Esophagus muscularis mucosa (tissue), 4 donors: ENCODE measurements around the gene CD8B. TPM values are rescaled to one million over a fixed set of nuclear protein-coding genes. Genes with fewer than 3 reads are reported as not detected.
"Not testable (repeated sequence)": the region's sequence is repeated elsewhere in the genome, so short reads cannot be mapped to it uniquely, and the experiment has no call there.

Experiments used
- DNase-seq: peaks from one replicate; pipeline ENCODE4 v3.0.0-alpha.2; 2017; ENCODE audit errors: extremely low spot score
- H3K27ac ChIP-seq, 4 donors: fragments of 200-600 bp; sonication (generic); replicated peaks in 1 of 4; 1 replicate in 3 of 4; 2 replicates in 1 of 4; pipeline ENCODE4 v1.5.1; 2016 to 2019; ENCODE audit warnings: mild to moderate bottlenecking in 1 of 4
- H3K27me3 ChIP-seq, 4 donors: fragments of 200-600 bp; sonication (generic); one replicate each; pipeline versions ENCODE4 v1.5.1 to v1.6.0; 2016 to 2019
- H3K36me3 ChIP-seq, 4 donors: fragments of 200-600 bp; sonication (generic); one replicate each; pipeline ENCODE4 v1.5.1; 2016 to 2019
- H3K4me1 ChIP-seq, 4 donors: fragments of 200-600 bp; sonication (generic); one replicate each; pipeline ENCODE4 v1.5.1; 2016 to 2019
- H3K4me3 ChIP-seq, 4 donors: fragments of 200-600 bp; sonication (generic); 1 replicate in 2 of 4; 2 replicates in 2 of 4; pipeline ENCODE4 v1.5.1; 2016 to 2019; ENCODE audit warnings: mild to moderate bottlenecking in 4 of 4, moderate library complexity in 1 of 4
- H3K9me3 ChIP-seq, 4 donors: fragments of 200-600 bp; sonication (generic); 1 replicate in 3 of 4; 2 replicates in 1 of 4; pipeline ENCODE4 v1.5.1; 2016 to 2019
- POLR2AphosphoS5 ChIP-seq, 2 donors: sonication (generic); formaldehyde crosslinking; IDR thresholded peaks; one replicate each; pipeline ENCODE4 v1.6.1; 2017; ENCODE audit warnings: antibody characterized with exemption in 2 of 2
- WGBS: methylation state at CpG from one replicate; pipeline ENCODE4 v1.1.5; 2018; 5-methylcytosine and 5-hydroxymethylcytosine counted together
- intact Hi-C: fragments of 100-400 bp; cut with DNase I; formaldehyde crosslinking; loops from one replicate; pipeline ENCODE4 v1.15.1; 2023
- total RNA-seq, 4 donors: library from RNA; depleted of rRNA; stranded (reverse); fragments of >200 nt; gene quantifications; one replicate each; pipeline versions ENCODE4 v1.1.0 to v1.2.1, GENCODE V29; 2016

Gene CD8B
- total RNA-seq, 4 donors from 2014 or later: 0.65 to 4.3 (median 2.0) TPM; not detected in 1

DNA sequence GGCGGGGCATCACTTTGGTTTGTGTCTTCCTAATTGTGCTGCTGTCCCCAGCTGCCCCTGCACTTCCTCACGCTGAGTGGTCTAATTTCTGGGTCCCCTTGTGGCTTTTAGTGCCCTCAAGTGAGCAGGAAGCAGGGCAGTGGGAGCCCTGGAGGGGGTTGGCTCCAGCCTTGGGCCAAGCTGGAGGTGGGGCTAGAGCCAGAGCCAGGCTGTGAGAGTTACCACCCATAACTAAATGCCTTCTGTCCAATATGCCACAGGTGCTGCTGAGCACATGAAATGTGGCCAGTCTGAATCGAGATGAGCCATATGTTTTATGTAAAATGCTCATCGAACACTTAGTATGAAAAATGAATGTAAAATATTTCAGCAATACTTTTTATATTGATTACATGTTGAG, 5.2 kb downstream of the CD8B start:
- H3K9me3 ChIP-seq, H3K27ac ChIP-seq, H3K4me1 ChIP-seq, H3K4me3 ChIP-seq, H3K36me3 ChIP-seq, intact Hi-C loops, DNase-seq: not testable (repeated sequence)
- peaks cover 0 to 17% (median 0%) of the 10 kb centered on the region in 4 donors for H3K27me3 ChIP-seq
- 89% methylated on average over 3 of the region's 4 CpGs for WGBS

DNA sequence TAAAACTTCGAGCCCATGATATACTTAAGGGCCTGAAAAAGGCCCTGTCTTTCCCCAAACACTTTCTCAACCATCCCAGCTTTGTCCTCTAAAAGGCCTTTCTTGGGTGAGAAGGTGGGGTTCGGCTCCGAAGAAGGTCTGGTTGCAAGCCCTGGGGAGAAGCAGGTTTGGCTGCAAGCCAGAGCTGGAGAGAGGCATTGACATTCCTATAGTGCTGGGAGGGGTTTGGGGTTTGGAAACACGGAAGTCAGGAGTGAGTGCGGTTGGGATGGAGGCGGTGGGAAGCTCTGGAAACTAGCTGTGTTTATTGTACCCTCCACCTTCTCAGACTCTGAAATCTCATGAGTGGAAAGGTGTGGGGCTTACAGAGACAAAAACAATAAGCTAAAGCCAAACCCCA, 5.7 kb downstream of the CD8B start:
- 56% methylated on average over 6 of the region's 6 CpGs for WGBS
- H3K4me1 ChIP-seq, H3K4me3 ChIP-seq, H3K27ac ChIP-seq, H3K9me3 ChIP-seq, DNase-seq, H3K36me3 ChIP-seq, intact Hi-C loops: not testable (repeated sequence)
- peaks cover 0 to 12% (median 0%) of the 10 kb centered on the region in 4 donors for H3K27me3 ChIP-seq

DNA sequence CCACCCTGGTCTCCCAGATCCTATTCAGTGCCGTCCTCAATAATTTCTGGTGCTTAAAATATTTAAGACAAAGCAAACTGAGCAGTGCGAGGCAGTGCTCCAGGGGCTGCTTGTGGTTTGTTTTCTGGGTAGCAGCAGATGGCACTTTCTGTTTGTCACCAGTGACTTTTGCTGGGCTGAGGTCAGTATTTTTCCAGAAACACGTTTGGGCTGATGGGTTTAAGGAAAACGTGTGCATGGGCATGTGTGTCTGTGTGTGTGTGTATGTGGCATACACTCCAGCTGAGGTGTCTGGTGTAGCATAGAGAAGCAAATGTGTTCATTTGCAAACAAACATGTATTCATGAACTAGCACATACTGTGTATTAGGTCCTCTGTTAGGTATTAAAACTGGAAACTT, 10.1 kb downstream of the CD8B start:
- whole genome bisulfite sequencing: 70% methylated on average over 4 of the region's 4 CpGs

DNA sequence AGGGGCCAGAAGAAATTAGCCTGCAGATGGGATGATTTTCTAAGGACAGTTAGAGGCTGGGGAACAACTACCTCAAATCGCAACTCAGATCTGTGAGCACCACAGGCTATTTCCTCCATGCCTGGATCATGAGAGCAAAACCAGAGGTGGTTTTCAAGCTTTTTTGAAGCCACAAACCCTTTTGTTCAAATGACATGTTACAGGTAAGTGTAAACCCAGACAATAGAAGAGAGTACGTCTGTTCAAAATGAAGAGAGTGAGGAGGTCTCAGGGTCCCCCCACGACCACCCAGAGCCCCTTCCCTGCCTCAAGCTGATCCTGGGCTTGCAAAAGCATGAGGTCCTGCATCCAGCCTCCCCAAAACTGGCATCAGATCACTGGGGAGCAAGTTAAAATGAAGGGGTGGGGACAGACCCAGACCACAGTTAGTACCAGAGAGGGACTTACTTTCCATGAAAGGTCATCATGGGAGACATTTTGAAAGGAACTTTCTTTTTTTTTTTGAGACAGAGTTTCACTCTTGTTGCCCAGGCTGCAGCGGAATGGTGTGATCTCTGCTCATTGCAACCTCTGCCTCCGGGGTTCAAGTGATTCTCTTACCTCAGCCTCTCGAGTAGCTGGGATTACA, 19.0 kb downstream of the CD8B start:
- H3K9me3 ChIP-seq, H3K27ac ChIP-seq, H3K36me3 ChIP-seq, H3K4me1 ChIP-seq, H3K4me3 ChIP-seq, H3K27me3 ChIP-seq, DNase-seq, intact Hi-C loops: not testable (repeated sequence)
- WGBS: 96% methylated on average over 4 of the region's 6 CpGs

More for the DNA sequence above, 10.1 kb downstream of the CD8B start:
- H3K4me3 ChIP-seq, intact Hi-C loops, H3K27me3 ChIP-seq, DNase-seq, H3K9me3 ChIP-seq, H3K36me3 ChIP-seq, H3K27ac ChIP-seq, H3K4me1 ChIP-seq: not testable (repeated sequence)

DNA sequence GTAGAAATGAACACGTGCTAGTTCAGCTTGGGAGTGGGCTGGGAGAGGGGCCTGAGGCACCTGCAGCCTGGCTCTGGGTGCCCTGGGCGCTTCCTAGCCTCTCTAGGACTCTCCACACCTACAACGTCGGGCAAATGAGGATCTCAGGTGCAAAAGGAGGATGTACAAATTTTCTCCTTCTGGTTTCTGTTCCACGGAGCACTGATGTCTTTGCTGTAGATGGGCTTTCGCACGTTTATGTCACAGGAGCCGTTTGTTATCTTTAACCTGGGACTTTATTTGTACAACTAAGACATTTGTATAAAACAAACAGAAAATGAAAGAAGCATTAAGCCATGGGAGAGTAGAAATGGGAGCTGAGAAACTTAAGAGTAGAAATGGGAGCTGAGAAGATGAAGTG, 20.4 kb downstream of the CD8B start:
- H3K4me3 ChIP-seq, H3K9me3 ChIP-seq, H3K27ac ChIP-seq, intact Hi-C loops, H3K36me3 ChIP-seq, H3K27me3 ChIP-seq, DNase-seq: not testable (repeated sequence)
- 58% methylated on average over 3 of the region's 8 CpGs for WGBS
- peaks cover 0 to 15% (median 11%) of the 10 kb centered on the region in 4 donors for H3K4me1 ChIP-seq

DNA sequence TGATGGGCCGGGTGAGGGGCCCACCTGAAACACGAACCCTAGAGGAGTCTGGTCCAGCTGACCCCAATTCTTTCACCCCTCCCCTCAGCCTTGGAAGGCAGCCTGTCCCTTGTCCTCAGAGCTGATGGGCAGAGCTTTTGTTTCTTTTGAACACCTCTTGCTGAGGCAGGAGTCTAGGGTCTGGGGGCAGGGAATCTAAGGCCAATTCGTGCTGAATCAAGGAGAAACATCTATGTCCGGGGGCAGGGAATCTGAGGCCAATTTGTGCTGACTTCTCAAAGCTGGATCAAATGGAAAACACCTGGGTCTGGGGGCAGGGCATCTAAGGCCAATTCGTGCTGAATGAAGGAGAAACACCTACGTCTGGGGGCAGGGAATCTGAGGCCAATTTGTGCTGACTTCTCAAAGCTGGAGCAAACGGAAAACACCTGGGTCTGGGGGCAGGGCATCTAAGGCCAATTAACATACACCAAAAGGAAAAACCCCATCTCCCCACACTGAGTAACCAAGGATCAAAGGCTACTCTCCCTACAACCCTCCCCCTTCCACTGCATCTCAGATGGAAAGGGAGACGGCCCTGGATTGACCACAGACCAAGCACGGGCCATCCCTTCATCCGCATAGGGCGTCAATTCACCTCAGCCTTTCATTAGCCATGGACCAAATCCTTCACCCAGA, 21.7 kb downstream of the CD8B start:
- H3K9me3 ChIP-seq, DNase-seq, intact Hi-C loops, H3K27me3 ChIP-seq, H3K36me3 ChIP-seq, H3K27ac ChIP-seq, H3K4me3 ChIP-seq: not testable (repeated sequence)
- 72% methylated on average over 7 of the region's 11 CpGs for WGBS
- peaks cover 0 to 15% (median 11%) of the 10 kb centered on the region in 4 donors for H3K4me1 ChIP-seq

DNA sequence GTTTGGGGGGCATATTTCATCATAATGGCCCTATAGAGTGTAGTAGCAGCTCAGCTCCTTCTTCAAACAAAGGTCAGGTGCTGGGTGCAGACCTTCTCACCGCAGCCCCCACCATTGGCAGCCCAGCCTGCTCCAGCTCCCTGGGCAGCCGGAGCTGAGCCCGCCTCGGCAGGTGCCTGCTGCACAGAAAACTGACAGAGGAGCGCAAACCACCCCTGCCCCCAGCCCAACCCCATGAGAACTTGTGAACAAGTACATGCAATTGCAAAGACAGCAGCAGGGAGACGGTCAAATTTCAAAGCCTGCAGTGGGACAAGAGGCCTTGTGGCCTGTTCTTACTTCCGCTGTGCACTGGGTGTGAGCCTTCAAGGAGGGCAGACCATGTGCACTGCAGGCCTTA, 22.2 kb downstream of the CD8B start:
- H3K27ac ChIP-seq, H3K27me3 ChIP-seq, H3K36me3 ChIP-seq, intact Hi-C loops, H3K9me3 ChIP-seq, DNase-seq, H3K4me3 ChIP-seq: not testable (repeated sequence)
- 100% methylated on average over 3 of the region's 7 CpGs for WGBS
- H3K4me1 ChIP-seq: peaks cover 0 to 15% (median 11%) of the 10 kb centered on the region in 4 donors

DNA sequence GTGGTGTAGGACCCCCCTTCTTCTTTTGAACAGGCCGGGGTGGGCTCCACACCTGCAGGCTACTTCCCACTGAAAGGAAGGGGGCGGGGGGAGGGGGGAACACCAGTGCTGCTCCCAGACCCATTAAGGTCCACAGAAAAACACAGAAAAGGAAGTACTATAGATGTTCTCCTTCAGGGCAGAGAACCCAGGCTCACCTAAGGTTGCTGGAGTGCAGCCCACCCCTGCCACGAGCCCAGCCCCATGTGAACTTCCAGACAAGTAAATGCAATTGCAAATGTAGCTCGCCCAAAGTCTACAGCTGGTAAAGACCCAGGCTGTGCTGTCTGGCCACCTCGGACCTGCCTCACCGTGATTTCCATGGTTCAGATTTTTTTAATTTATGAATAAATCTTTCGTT, 24.0 kb downstream of the CD8B start:
- H3K27ac ChIP-seq: peak overlapping the region in 3 of 4 donors; percentile 33 to 37 (median 35)

DNA sequence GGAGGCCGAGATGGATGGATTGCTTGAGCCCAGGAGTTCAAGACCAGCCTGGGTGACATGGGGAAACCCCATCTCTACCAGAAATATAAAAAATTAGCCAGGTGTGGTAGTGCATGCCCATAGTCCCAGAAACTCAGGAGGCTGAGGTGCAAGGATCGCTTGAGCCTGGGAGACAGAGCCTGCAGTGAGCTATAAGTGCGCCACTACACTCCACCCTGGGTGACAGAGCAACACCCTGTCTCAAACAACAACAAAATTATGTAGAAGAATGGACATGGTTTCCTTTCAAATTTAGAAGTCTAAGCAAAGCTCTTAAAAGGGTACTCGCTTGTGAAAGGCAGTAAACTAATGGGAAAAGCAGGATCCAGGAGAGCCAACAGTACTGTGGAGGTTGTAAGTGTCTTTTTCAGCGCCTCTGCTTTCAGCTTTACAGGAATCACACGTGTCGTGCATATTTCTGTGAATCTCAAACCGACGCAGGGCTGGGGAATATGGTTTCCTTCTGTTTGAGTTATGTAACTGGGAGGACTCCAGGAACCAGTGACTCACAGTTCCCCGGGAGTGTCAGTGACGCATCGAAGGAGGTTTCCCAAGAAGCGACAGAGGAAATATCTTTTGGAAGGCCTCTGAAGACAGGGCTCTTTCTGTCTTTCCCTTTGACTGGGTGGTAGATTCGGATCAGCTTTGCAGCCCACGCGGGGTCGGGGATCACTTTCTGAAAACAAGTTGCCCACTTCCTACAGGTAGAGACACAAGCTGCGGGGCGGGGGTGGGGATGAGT, 24.6 kb downstream of the CD8B start:
- not testable (repeated sequence) for H3K9me3 ChIP-seq
- H3K27ac ChIP-seq: peak overlapping the region; percentile 38 to 64 (median 63)

More for the DNA sequence above, 24.0 kb downstream of the CD8B start:
- H3K27me3 ChIP-seq, H3K9me3 ChIP-seq, H3K36me3 ChIP-seq, DNase-seq, intact Hi-C loops: not testable (repeated sequence)
- 56% methylated on average over 6 of the region's 7 CpGs for WGBS
- Histone ChIP-seq H3K4me1 (peaks cover 0 to 15% (median 11%) of the 10 kb centered on the region in 4 donors), H3K4me3 (peak overlapping the region in 1 of 4 donors; percentile 7)

DNA sequence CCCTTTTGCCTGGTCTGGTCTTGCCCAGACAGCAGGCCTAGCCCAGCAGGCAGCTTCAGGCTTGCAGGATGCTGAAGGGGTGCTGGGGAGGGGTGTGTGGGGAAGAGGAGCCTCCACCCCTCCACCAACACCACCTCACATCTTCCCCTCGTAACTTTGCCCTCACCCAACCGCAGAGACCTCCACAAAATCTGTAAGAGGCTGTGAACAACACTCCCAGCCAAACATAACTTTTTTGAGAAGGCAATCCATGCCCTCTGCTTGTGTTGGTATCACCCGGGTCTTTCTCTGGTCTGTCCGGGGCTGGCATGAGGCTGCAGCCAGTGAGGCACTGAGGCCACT, 26.2 kb downstream of the CD8B start:
- H3K4me3 ChIP-seq, H3K27ac ChIP-seq, intact Hi-C loops, DNase-seq, H3K9me3 ChIP-seq, H3K27me3 ChIP-seq, H3K36me3 ChIP-seq: not testable (repeated sequence)
- H3K4me1 ChIP-seq: peaks cover 0 to 15% (median 11%) of the 10 kb centered on the region in 4 donors
- WGBS: no CpG with 5 or more reads among the region's 4 CpGs

More for the DNA sequence above, 24.6 kb downstream of the CD8B start:
- peaks cover 0 to 15% (median 11%) of the 10 kb centered on the region in 4 donors for H3K4me1 ChIP-seq
- intact Hi-C loops, H3K27me3 ChIP-seq, DNase-seq, H3K36me3 ChIP-seq: not testable (repeated sequence)
- WGBS: 56% methylated on average over 6 of the region's 19 CpGs
- peak; percentile 48 to 67 for TF ChIP-seq POLR2AphosphoS5 (IDR thresholded peaks at IDR 0.05)
- H3K4me3 ChIP-seq: peak overlapping the region; percentile 7 to 39 (median 31)
